H1 (cell line): Measurements from ENCODE around the gene NEDD8. TPM values are rescaled to one million over a fixed set of nuclear protein-coding genes. Genes with fewer than 3 reads are reported as not detected.

ENCODE experiments used
- CTCF ChIA-PET: fragments of 300-600 bp; sonication (Branson Sonifier 250); formaldehyde crosslinking; loops from one replicate; lab custom pipeline; 2021; ENCODE audit not compliant: partially characterized antibody; lab: Charles Lee
- POLR2A ChIA-PET: fragments of 300-600 bp; sonication (Branson Sonifier 250); formaldehyde crosslinking; loops from one replicate; lab custom pipeline; 2021; ENCODE audit warnings: inconsistent platforms; ENCODE audit not compliant: partially characterized antibody; lab: Charles Lee
- DNase-seq, 2 experiments: peaks; one replicate each; pipeline versions ENCODE4 v3.0.0 to v3.0.0-alpha.2; 2010 to 2022; ENCODE audit warnings: low spot score in 2 of 2, low read depth in 1 of 2, mixed read lengths in 1 of 2
- FAIRE-seq: peaks from 2 replicates; lab custom pipeline; 2011; peaks lifted over from hg19 to GRCh38; lab: Jason Lieb, UNC
- H2AFZ ChIP-seq: 2 replicates; pipeline ENCODE4 v1.8.1; 2012; ENCODE audit warnings: low read length, inconsistent platforms
- H2AK5ac ChIP-seq: 2 replicates; pipeline ENCODE4 v1.6.1; 2013; ENCODE audit warnings: low read depth, low read length
- H2BK120ac ChIP-seq: replicated peaks from 2 replicates; pipeline ENCODE3; 2013; ENCODE audit warnings: low read depth, low read length, inconsistent platforms
- H2BK12ac ChIP-seq: 2 replicates; pipeline ENCODE4 v1.6.1; 2013; ENCODE audit warnings: low read depth, low read length
- H2BK15ac ChIP-seq: 2 replicates; pipeline ENCODE4 v1.6.1; 2013; ENCODE audit warnings: low read length
- H2BK20ac ChIP-seq: 2 replicates; pipeline ENCODE4 v1.6.1; 2013; ENCODE audit warnings: low read length
- H2BK5ac ChIP-seq: 2 replicates; pipeline ENCODE4 v1.6.1; 2013; ENCODE audit warnings: low read depth, low read length
- H3K14ac ChIP-seq: 2 replicates; pipeline ENCODE4 v1.6.1; 2013; ENCODE audit warnings: inconsistent platforms; ENCODE audit not compliant: insufficient read length
- H3K18ac ChIP-seq: 2 replicates; pipeline ENCODE4 v1.6.1; 2013; ENCODE audit warnings: low read length; ENCODE audit errors: extremely low read depth
- H3K23ac ChIP-seq: 2 replicates; pipeline ENCODE4 v1.6.1; 2013; ENCODE audit warnings: inconsistent platforms; ENCODE audit not compliant: insufficient read length
- H3K23me2 ChIP-seq: 2 replicates; pipeline ENCODE4 v1.6.1; 2013; ENCODE audit warnings: low read depth, low read length
- H3K27ac ChIP-seq: 2 replicates; pipeline ENCODE4 v1.6.1; 2011; ENCODE audit warnings: low read depth, low read length, inconsistent platforms
- H3K27me3 ChIP-seq, 4 experiments: replicated peaks in 1 of 4; 1 replicate in 1 of 4; 2 replicates in 3 of 4; pipeline versions ENCODE4 v1.6.1 to v1.8.1; 2011 to 2013; ENCODE audit warnings: low read length in 3 of 4, mild to moderate bottlenecking in 3 of 4, inconsistent platforms in 2 of 4, mixed read lengths in 2 of 4, moderate library complexity in 1 of 4; ENCODE audit not compliant: control insufficient read depth in 3 of 4, insufficient read depth in 3 of 4; ENCODE audit errors: extremely low read depth in 1 of 4
- H3K36me3 ChIP-seq, 4 experiments: 2 replicates each; pipeline versions ENCODE4 v1.6.1 to v1.8.1; 2011 to 2013; ENCODE audit warnings: mild to moderate bottlenecking in 4 of 4, low read length in 3 of 4, moderate library complexity in 2 of 4, control low read depth in 1 of 4, inconsistent platforms in 1 of 4; ENCODE audit not compliant: insufficient read depth in 4 of 4, control insufficient read depth in 2 of 4
- H3K4ac ChIP-seq: replicated peaks from 2 replicates; pipeline ENCODE3; 2013; ENCODE audit warnings: low read length, low read depth, mixed read lengths, inconsistent platforms; ENCODE audit not compliant: insufficient read length
- H3K4me1 ChIP-seq, 4 experiments: replicated peaks in 1 of 4; 1 replicate in 1 of 4; 2 replicates in 3 of 4; pipeline versions ENCODE4 v1.6.1 to v1.8.1; 2011 to 2013; ENCODE audit warnings: low read length in 3 of 4, inconsistent platforms in 2 of 4, mixed read lengths in 1 of 4; ENCODE audit not compliant: insufficient read depth in 4 of 4, control insufficient read depth in 3 of 4
- H3K4me2 ChIP-seq, 2 experiments: 2 replicates each; pipeline versions ENCODE4 v1.6.1 to v1.8.1; 2011 to 2013; ENCODE audit warnings: low read depth in 2 of 2, low read length in 2 of 2, control low read depth in 1 of 2, inconsistent platforms in 1 of 2, mild to moderate bottlenecking in 1 of 2; ENCODE audit not compliant: insufficient read depth in 1 of 2
- H3K4me3 ChIP-seq, 4 experiments: fragments of 200-600, 300-600 bp in 1 of 4; sonication (generic), shearing (Covaris generic), sonication (Bioruptor Twin) in 1 of 4; 2 replicates each; pipeline versions ENCODE4 v1.5.1 to v1.8.1; 2011 to 2016; ENCODE audit warnings: low read length in 4 of 4, low read depth in 3 of 4, control low read depth in 2 of 4, inconsistent platforms in 2 of 4, mild to moderate bottlenecking in 2 of 4, mixed read lengths in 1 of 4, moderate library complexity in 1 of 4; ENCODE audit not compliant: insufficient read depth in 2 of 4; ENCODE audit errors: extremely low read depth in 1 of 4
- H3K56ac ChIP-seq: replicated peaks from 2 replicates; pipeline ENCODE3; 2013; ENCODE audit warnings: low read depth, mild to moderate bottlenecking, mixed read lengths, low read length, inconsistent platforms; ENCODE audit not compliant: insufficient read length
- H3K79me1 ChIP-seq: 2 replicates; pipeline ENCODE4 v1.6.1; 2013; ENCODE audit warnings: low read depth, low read length, control low read depth
- H3K79me2 ChIP-seq, 2 experiments: 2 replicates each; pipeline versions ENCODE4 v1.6.1 to v1.8.1; 2012 to 2013; ENCODE audit warnings: low read length in 2 of 2, mild to moderate bottlenecking in 2 of 2, inconsistent platforms in 1 of 2; ENCODE audit not compliant: insufficient read depth in 2 of 2, control insufficient read depth in 1 of 2
- H3K9ac ChIP-seq, 4 experiments: replicated peaks in 1 of 4; 1 replicate in 1 of 4; 2 replicates in 3 of 4; pipeline versions ENCODE4 v1.6.1 to v1.8.1; 2011 to 2013; ENCODE audit warnings: low read depth in 3 of 4, low read length in 3 of 4, control low read depth in 2 of 4, mild to moderate bottlenecking in 2 of 4, moderate library complexity in 2 of 4, inconsistent platforms in 1 of 4; ENCODE audit errors: extremely low read depth in 1 of 4
- H3K9me3 ChIP-seq, 2 experiments: 2 replicates each; pipeline versions ENCODE4 v1.6.1 to v1.8.1; 2012 to 2013; ENCODE audit warnings: mild to moderate bottlenecking in 2 of 2, moderate library complexity in 2 of 2, control low read depth in 1 of 2, inconsistent platforms in 1 of 2, low read depth in 1 of 2, low read length in 1 of 2, mixed read lengths in 1 of 2; ENCODE audit not compliant: insufficient read depth in 2 of 2
- H4K20me1 ChIP-seq, 2 experiments: replicated peaks in 1 of 2; 2 replicates each; pipeline versions ENCODE3 to v1.8.1; 2011 to 2013; ENCODE audit warnings: inconsistent platforms in 2 of 2, low read length in 2 of 2, mild to moderate bottlenecking in 1 of 2; ENCODE audit not compliant: insufficient read depth in 2 of 2, control insufficient read depth in 1 of 2
- H4K5ac ChIP-seq: 2 replicates; pipeline ENCODE4 v1.6.1; 2013; ENCODE audit warnings: low read length, low read depth, mixed read lengths, inconsistent platforms; ENCODE audit not compliant: insufficient read length
- H4K8ac ChIP-seq: 2 replicates; pipeline ENCODE4 v1.8.0; 2013; ENCODE audit warnings: mild to moderate bottlenecking, moderate library complexity, low read length, inconsistent platforms; ENCODE audit not compliant: insufficient read depth; ENCODE audit errors: extremely low read depth
- H4K91ac ChIP-seq: replicated peaks from 2 replicates; pipeline ENCODE3; 2013; ENCODE audit warnings: low read length, mixed read lengths, inconsistent platforms; ENCODE audit not compliant: insufficient read length
- ATF3 ChIP-seq: IDR thresholded peaks from 2 replicates; pipeline ENCODE4 v1.6.1; 2011; ENCODE audit warnings: low read depth, mild to moderate bottlenecking, low read length; ENCODE audit not compliant: insufficient read depth
- CBX5 ChIP-seq: fragments of 300-800, 300-1000 bp; sonication (generic); IDR thresholded peaks from 2 replicates; pipeline ENCODE4 v1.7.1; 2016; ENCODE audit warnings: antibody characterized with exemption, low read length, low read depth
- CEBPB ChIP-seq: IDR thresholded peaks from 2 replicates; pipeline ENCODE4 v1.6.1; 2012; ENCODE audit warnings: low read depth, low read length
- EGR1 ChIP-seq: IDR thresholded peaks from 2 replicates; pipeline ENCODE4 v1.6.1; 2011; ENCODE audit warnings: low read depth, low read length, borderline replicate concordance
- JUN ChIP-seq: IDR thresholded peaks from 2 replicates; pipeline ENCODE4 v1.6.1; 2011; ENCODE audit warnings: low read depth, mild to moderate bottlenecking, improper control_type of control experiment, low read length
- PHF8 ChIP-seq: fragments of 200-600 bp; sonication (generic); conservative IDR thresholded peaks from 2 replicates; pipeline ENCODE4 v1.7.1; 2012; ENCODE audit warnings: low read depth, mild to moderate bottlenecking, inconsistent platforms, low read length, moderate library complexity
- RAD21 ChIP-seq, 2 experiments: IDR thresholded peaks in 1 of 2; conservative IDR thresholded peaks in 1 of 2; 2 replicates each; pipeline ENCODE4 v1.6.1; 2011; ENCODE audit warnings: low read depth in 2 of 2, low read length in 2 of 2, improper control_type of control experiment in 1 of 2, inconsistent platforms in 1 of 2, mild to moderate bottlenecking in 1 of 2, moderate library complexity in 1 of 2
- RBBP5 ChIP-seq: IDR thresholded peaks from 2 replicates; pipeline ENCODE4 v1.7.1; 2012; ENCODE audit warnings: low read depth, mild to moderate bottlenecking, inconsistent platforms, low read length, moderate library complexity, borderline replicate concordance
- RFX5 ChIP-seq: IDR thresholded peaks from 2 replicates; pipeline ENCODE4 v1.6.1; 2011; ENCODE audit warnings: low read depth, low read length, improper control_type of control experiment, borderline replicate concordance
- RXRA ChIP-seq: IDR thresholded peaks from 2 replicates; pipeline ENCODE4 v1.6.1; 2011; ENCODE audit warnings: low read depth, mild to moderate bottlenecking, low read length, moderate library complexity; ENCODE audit not compliant: insufficient read depth
- whole genome bisulfite sequencing, 2 experiments: shearing (Covaris generic) in 1 of 2; methylation state at CpG; one replicate each; pipeline versions ENCODE4 v1.1.6 to v1.1.7; 2013 to 2015; ENCODE audit warnings: low lambda C conversion rate in 2 of 2, mixed read lengths in 2 of 2, inconsistent platforms in 1 of 2, low coverage in 1 of 2, missing lambda C conversion rate in 1 of 2; ENCODE audit not compliant: insufficient replicate concordance in 2 of 2, insufficient coverage in 1 of 2, insufficient read length in 1 of 2; ENCODE audit errors: extremely low coverage in 1 of 2, missing lambda C conversion rate in 1 of 2; 5-methylcytosine and 5-hydroxymethylcytosine counted together
- polyA plus RNA-seq, 7 experiments: library from polyadenylated mRNA; depleted of rRNA in 3 of 7; stranded (reverse) in 5 of 7; unstranded in 2 of 7; fragments of >200 nt in 5 of 7; fragments of 200-250 nt in 2 of 7; gene quantifications; 1 replicate in 5 of 7; 2 replicates in 1 of 7; 4 replicates in 1 of 7; pipeline versions ENCODE4 v1.2.1 to v1.2.3, GENCODE V29; 2011 to 2013; ENCODE audit warnings: missing spikeins in 2 of 7, mixed read lengths in 2 of 7
- total RNA-seq: library from RNA; stranded (reverse); fragmentation: NEBNext Ultra II Directional; extraction: Animal tissue kit (Norgen Biotek cat#: 25700); gene quantifications from 2 replicates; pipeline ENCODE4 v1.2.1, GENCODE V29; 2021

NEDD8 gene
- total and polyA plus RNA-seq, 2 of the 8 experiments (the other 6 are each of a cell fraction or from before 2014, with no cell fraction given), result 253 to 317 TPM

- peaks cover 3 to 16% of the 10 kb centered on the region in 2 experiments for H4K20me1 ChIP-seq
- H4K91ac ChIP-seq, result no peak overlapping the region
- ChIA-PET CTCF (interaction anchor here (0.9 to 2.5 kb wide), 9 partner anchors 11 to 101 kb away, joined by 3 to 10 read pairs (median 6); partner anchors contain the start of genes CIDEB and MDP1), POLR2A (interaction anchor here (0.9 to 5.1 kb wide), 8 partner anchors 12 to 76 kb away, joined by 3 to 19 read pairs (median 4); partner anchors contain the start of genes CHMP4A and MDP1)
- no peak overlapping the region for H3K56ac ChIP-seq
- H3K4me2 ChIP-seq, result no peak overlapping the region
- H3K27me3 ChIP-seq, result no peaks in the 10 kb centered on the region; a peak in 1 of 7 replicates
- H3K27ac ChIP-seq, result no peak overlapping the region
- 84% methylated on average over 5 of the region's 5 CpGs; no CpG with 5 or more reads in 1 of the 2 experiments for WGBS, 2 experiments
- H2BK12ac ChIP-seq, result no peak overlapping the region
- H3K4ac ChIP-seq, result no peak overlapping the region
- no peak overlapping the region for H2AK5ac ChIP-seq
- peaks cover 9% of the 10 kb centered on the region for H3K23me2 ChIP-seq
- H2BK120ac ChIP-seq, result no peak overlapping the region
- no peak for TF ChIP-seq RXRA
- TF ChIP-seq RFX5, result no peak
- TF ChIP-seq EGR1, result no peak
- no peak for TF ChIP-seq JUN
- no peak for TF ChIP-seq CEBPB
- no peak for TF ChIP-seq CBX5
- no peak for TF ChIP-seq RAD21 (IDR thresholded peaks at IDR 0.05 in 1 of 2, conservative IDR thresholded peaks at IDR 0.05 in 1 of 2; ENCODE audit: low read depth in 2 of 2, low read length in 2 of 2)
- TF ChIP-seq PHF8, result no peak
- TF ChIP-seq RBBP5, result no peak
- TF ChIP-seq ATF3, result no peak
- TF ChIP-seq, all 59 proteins: peak for 0
- Histone ChIP-seq H4K8ac (no peak overlapping the region), H3K18ac (no peak overlapping the region), H3K79me2 (peaks cover 0 to 14% of the 10 kb centered on the region in 2 experiments; a peak in 3 of 4 replicates), H2BK5ac (no peak overlapping the region), H3K14ac (no peak overlapping the region), H3K23ac (no peak overlapping the region), H3K9me3 (no peaks in the 10 kb centered on the region), H4K5ac (no peak overlapping the region), H3K9ac (no peak overlapping the region), H2BK20ac (no peak overlapping the region), H2BK15ac (no peak overlapping the region), H2AFZ (no peak overlapping the region), H3K79me1 (no peaks in the 10 kb centered on the region; the same call in none of the 2 replicates), H3K4me1 (peaks cover 0 to 10% (median 4%) of the 10 kb centered on the region in 4 experiments; a peak in 5 of 7 replicates), H3K4me3 (no peak overlapping the region), H3K36me3 (peaks cover 19 to 58% (median 48%) of the 10 kb centered on the region in 4 experiments)
- DNase-seq (no peak), FAIRE-seq (no peak)
Measured at GRCh38 chr14:24238123-24238522, 6.0 kb upstream of the NEDD8 start.
